Right lobe of liver (tissue), 4 donors: ENCODE results near the gene PTGES2.

Experiments used
- POLR2A ChIP-seq: fragments of 450-650 bp; IDR thresholded peaks from one replicate; pipeline ENCODE4 v1.6.1; 2017; ENCODE audit warnings: antibody characterized with exemption, mild to moderate bottlenecking
- TF ChIP-seq, protein P1 (sequence below), 4 donors: fragments of 200-600 bp in 3 of 4; fragments of 450-650 bp in 1 of 4; IDR thresholded peaks; one replicate each; pipeline versions ENCODE4 v1.5.1 to v1.8.0; 2016 to 2022; ENCODE audit warnings: antibody characterized with exemption in 4 of 4, mild to moderate bottlenecking in 2 of 4
- donor health status: DM: no; HTN: no; CAD: no.
- donor health status: DM: no; HTN: no; CAD: no.
- donor health status: DM: no; HTN: yes; CAD: no.

DNA sequence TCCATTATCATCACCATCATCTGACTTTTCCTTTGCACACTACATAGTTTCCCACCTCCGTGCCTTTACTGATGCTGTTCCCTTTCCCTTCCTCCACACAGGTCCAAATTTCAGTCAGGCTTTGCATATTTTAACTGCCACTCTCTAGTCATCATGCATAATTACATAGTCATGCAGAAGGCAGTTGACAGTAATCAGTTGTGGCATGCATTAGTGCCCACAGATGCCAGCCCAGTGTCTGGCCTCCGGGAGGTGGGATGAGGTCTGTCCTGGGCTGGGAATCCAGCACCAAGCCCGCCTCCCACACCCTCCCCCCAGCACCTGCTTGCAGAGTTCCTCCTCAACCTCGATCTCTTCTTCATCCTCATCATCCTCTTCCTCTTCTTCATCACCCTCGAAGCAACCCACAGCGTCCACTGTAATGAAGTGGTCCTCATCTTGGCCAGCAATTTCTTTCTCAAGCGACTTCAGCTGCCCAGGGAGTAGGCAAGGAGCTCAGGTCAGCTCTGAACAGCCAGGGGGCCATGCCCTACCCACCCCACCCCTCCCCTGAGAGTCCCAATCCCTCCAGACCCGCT is 41.3 kb upstream of the PTGES2 start:
- no peak for TF ChIP-seq POLR2A
- TF ChIP-seq, protein P1, sequence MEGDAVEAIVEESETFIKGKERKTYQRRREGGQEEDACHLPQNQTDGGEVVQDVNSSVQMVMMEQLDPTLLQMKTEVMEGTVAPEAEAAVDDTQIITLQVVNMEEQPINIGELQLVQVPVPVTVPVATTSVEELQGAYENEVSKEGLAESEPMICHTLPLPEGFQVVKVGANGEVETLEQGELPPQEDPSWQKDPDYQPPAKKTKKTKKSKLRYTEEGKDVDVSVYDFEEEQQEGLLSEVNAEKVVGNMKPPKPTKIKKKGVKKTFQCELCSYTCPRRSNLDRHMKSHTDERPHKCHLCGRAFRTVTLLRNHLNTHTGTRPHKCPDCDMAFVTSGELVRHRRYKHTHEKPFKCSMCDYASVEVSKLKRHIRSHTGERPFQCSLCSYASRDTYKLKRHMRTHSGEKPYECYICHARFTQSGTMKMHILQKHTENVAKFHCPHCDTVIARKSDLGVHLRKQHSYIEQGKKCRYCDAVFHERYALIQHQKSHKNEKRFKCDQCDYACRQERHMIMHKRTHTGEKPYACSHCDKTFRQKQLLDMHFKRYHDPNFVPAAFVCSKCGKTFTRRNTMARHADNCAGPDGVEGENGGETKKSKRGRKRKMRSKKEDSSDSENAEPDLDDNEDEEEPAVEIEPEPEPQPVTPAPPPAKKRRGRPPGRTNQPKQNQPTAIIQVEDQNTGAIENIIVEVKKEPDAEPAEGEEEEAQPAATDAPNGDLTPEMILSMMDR (IDR thresholded peaks at IDR 0.05): no peak
